CD4-positive, alpha-beta T cell treated with Interleukin-10 for 1 hour (primary cell): ENCODE results near the gene OR4D9.

Source experiments
- DNase-seq: peaks from one replicate; pipeline ENCODE4 v3.0.0-alpha.2; 2020

Gene OR4D9

DNA sequence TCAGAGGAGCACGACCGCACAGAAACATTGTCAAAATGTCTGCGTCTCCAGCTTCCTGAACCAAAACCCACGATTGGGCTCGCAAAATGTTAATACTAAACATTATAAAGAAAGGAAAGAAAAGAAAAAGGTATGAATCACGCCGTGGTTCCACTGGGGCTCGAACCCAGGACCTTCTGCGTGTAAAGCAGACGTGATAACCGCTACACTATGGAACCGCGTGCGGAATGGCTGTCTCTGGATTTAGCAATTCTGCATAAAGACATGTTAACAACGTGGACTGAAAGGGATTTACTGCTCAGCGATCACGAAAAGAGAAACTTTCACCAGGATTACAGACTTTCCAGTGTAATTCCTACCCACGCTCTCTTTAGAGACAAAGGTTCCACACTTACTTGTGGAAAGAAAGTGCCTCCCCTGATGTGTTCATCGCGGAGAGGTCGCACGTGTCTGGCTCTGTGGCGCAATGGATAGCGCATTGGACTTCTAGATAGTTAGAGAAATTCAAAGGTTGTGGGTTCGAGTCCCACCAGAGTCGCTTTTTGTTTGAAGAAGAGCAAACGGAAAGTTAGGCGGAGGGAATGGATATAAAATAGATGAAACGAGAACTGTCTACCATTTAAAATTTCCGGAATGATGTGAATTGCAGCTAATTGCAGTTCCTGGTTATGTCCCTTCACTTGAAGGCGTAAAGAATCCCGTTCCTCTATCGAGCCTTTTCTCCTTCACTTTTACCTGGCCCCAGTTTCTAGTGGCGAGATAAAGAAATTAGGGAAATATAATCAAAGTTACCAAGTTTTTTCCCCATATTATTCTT, 39.7 kb downstream of the OR4D9 start:
- peak; percentile 87 for DNase-seq

DNA sequence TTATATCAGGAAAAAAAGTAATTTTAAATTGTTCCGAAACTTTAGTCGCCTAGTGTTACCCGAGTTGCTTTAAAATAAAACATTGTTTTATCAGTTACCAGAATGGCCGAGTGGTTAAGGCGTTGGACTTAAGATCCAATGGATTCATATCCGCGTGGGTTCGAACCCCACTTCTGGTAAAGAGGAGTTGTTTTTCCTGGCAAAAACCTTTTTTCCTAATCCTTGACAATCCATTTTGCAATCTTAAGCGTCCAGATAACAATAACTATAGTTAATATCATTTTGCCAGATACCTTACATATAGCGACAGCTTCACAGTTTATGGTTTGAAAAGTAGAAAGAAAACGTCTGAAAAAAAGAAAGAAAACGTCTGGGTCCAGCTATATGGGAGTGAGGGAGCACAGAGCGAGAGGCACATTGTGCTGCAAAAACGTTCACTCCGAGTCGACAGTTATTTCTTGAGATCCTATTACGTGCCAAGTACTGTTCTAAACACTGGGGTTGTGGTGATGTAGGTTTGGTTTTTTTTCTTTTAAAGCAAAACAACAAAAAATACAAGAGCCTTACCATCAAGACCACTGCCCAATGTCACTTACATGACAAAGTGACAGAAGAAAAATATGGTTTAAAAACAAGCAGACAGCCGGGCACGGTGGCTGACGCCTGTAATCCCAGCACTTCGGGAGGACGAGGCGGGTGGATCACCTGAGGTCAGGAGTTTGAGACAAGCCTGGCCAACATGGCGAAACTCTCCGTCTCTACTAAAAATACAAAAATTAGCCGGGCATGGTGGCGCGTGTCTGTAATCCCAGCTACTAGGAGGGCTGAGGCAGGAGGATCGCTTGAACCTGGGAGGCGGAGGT, 40.6 kb downstream of the OR4D9 start:
- DNase-seq, result peak; percentile 30

DNA sequence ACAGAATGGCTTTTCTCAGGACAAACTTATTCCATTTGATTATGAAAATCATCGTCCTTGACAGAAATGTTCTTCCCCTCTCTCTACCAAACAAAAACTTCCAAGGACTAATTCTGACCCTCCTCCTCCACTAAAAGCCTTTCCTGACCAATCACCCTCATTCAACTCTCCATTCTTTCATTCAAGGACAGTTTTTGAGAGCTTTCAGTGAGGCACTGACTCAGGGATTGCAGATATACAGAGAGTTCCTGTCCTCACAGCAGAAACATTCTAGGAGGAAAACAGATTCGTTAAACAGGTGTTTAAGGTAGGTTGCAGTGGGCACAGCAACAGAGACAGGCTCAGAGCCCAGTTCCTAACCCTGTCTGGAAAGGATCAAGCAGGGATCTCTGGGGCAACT, 41.5 kb downstream of the OR4D9 start:
- DNase-seq, result no peak

DNA sequence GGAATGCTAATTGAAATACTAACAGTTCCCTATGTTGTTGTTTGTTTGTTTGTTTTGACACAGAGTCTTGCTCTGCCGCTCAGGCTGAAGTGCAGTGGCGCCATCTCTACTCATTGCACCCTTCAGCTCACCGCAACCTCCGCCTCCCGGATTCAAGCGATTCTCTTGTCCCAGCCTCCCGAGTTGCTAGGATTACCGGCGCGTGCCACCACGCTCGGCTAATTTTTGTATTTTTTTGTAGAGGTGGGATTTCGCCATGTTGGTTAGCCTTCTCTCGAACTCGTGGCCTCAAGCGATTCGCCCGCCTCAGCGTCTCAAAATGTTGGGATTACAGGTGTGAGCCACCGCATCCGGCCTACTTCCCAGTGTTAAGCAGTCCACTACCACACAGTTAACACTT, 42.0 kb downstream of the OR4D9 start:
- no peak for DNase-seq

DNA sequence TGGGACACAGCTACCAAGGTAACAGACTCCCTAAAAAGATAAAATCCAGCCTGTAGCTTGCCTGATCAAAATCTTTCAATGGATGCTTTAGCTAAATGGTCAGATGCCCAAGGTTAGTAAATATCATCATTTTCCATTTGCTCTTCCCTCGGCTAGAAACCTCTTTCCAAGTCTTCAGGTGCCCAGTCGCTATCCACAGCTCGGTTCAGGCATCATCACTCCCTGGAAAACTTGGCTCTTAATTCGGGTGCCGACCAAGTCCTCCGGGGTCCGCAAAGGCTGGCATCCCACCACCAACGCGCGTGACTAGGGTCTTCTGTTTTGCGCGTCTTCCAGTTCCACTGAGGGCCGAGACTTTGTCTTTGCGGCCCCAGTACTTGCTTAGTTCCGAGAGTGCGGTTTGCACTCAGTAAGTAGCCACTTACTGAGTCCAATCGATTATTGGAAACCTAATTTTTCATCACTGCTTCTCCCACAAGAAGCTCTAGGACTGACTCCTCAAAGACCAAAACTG, 44.3 kb downstream of the OR4D9 start:
- no peak for DNase-seq

DNA sequence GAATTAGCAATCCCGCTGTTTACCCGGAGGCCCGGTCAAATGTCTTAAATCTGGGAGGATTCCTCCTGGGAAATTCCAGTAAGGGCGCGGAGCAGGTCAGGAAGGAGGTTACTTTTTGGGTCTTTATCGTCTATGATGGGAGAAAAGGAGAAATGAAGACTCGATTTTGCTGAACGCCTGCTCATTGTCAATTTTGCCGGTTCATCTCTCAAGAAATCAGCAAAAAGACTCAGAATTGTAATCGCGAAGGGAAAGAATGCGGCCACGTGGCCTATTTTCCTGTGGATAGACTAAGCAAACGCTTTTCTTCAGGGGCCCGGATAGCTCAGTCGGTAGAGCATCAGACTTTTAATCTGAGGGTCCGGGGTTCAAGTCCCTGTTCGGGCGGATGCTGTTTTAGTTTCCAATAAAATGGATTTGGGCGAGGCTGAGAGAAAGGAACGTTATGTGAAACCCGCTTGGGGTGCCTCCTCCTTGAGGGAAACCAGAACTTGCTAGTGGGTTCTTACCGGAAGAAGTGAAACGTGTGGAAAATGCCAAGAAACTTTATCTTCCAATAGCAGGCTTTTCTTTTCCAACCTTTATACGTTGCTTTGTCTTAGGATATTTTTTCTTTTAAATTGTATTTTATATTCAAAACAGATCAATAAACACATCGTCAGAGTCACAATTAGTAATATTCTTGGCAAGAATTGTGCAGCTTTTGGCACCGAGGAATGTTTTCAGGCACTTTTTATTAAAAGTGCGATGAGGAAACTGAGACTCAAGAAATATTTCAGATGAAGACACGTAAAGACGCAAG, 45.0 kb downstream of the OR4D9 start:
- DNase-seq, result peak; percentile 70

DNA sequence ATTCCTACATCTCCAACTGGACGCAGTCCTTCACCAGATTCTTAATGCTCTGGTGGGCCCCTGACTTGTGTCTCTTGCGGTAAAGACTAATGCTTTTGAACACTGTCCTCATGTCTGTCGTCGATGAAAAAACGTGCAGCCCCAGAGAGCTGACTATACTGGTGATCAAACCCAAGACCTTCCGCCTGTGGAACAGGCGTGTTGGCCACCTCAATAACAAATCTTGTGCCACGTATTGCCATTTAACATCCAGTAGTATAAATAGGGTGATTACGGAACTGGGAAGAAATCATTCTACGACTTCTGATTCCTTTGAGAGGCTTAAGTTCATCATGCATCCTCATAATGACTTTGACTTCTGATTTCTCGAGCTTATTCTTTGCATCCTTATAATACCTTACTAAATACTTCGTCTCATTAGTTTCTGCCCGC, 45.6 kb downstream of the OR4D9 start:
- peak; percentile 35 for DNase-seq

DNA sequence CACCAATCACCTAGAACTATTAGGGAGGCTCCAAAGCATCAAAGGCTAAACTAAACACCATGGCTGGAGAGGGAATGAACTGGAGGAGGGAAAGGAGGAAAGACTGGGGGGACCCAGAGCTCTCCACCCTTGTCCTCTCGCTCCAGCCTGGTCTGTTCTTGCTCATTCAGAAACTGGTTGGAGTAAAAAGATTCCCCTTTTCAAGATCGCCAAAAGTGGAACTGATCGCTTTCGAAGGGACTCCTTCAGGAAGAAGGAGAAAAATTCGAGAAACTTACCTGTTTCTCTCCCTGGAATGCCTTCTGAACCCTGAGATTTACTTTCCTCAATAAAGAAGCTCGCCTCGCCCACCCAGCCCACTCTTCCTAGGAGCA, 46.9 kb downstream of the OR4D9 start:
- no peak for DNase-seq

DNA sequence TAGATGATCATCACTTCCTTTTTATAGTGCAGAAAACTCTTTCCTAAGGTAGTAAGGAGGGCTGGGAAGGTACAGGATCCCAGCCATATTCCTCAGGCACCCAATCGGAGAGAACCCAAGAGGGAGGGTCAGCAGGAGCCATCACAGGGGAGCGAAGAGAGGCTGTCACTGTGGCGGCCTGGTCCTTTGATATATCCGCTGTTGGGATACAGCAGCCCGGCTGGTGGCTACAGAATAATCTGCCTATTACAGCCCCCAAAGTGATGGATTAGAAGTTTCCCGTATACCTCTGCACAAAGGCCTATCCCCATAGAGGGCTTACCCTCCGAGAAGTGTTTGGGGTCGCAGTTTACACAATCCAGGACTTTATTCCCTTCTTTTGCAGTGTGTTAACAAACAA, 48.5 kb downstream of the OR4D9 start:
- no peak for DNase-seq

DNA sequence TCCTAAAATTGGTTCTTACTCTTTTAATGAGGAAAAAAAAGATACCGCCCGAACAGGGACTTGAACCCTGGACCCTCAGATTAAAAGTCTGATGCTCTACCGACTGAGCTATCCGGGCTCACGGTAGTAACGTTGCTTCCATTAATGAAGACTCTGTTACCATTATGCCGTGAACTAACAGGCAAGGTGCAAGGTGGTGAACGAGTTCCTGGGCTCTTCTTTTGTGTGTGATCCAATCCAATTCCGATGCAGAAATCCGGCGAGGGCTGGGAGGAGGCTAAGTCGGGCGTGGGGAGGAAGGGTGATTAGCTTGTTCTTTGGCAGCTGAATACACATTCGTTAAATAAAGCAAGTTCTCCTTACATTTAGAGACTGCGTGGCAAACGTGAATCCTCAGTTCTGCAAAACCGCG, 49.0 kb downstream of the OR4D9 start:
- DNase-seq, result peak; percentile 85

DNA sequence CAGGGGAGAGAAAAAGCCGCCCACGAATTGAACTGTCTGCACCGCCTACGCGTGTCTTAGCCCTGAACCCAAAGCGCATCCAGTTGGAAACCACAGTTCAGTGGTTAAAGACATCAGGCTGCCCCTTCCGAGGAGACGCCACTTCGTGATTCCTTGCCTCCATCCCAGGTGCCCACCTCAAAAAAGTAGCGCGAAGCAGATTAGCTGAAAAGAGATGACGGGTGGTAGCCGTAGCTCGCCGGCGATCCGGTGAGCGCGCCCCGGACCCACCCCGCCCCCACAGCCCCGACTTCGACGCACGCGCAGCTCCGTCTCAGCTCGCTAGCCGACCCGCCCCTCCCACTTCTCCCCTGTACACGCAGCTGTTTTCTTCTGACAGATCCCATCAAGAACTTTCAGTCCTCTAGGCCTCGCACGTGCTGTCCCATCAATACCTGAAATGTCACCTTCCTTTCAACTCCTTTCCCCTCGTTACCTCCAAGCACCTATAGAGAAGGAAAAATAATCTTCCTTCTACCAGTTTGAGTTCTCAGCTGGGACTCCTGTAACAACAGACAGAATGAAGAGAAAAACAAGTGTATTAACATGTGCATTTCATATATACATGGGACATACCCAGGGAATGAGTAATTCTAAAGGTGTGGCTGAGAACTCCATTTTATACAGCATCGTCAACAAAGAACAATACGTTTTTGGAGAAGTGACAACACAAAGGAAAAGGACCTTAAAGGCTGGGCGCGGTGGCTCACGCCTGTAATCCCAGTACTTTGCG, 49.5 kb downstream of the OR4D9 start:
- peak; percentile 85 for DNase-seq

DNA sequence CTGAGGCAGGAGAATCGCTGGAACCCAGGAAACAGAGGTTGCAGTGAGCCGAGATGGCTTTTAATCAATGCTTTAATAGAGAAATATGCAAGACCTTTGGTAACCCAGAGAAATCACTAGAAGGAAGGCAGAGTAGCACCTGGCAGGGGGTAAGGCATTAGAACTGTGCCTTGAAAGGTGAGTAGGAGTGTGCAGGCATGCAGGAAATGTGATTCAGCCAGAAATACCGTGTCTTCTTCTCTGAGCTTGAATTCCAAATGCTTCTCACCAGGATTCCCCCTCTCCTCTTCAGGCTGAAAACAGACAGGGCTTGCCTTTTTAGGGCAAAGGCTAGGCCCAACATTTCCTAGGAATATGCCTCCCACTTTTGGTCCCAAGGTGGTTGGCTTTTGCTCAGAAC, 51.0 kb downstream of the OR4D9 start:
- no peak for DNase-seq
